ENCODE results near the gene CBR4.

DNA sequence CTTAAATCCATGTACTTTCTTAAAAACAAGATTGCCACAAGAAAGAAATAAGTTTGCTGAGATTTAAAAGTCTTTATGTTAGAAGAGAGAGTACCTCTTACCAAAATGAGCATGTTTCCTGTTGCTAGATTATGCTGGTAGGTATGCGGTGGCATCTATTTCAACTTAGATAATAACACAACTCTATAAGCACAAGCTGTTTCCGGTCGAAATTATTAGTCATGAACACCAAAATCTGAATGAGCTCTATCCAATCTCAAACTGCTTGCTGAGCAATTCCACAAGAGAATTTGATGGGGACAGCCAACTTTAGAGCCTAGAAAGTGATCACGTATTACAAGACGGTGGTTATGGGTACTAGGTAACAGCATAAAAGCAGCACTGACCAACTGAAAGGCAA, 49.3 kb downstream of the CBR4 start:
- TF ChIP-seq SIN3A (IDR thresholded peaks at IDR 0.05; ENCODE audit: borderline replicate concordance, insufficient read depth, low read length) (no peak), POLR2AphosphoS5 (IDR thresholded peaks at IDR 0.05; ENCODE audit: low read depth, low read length) (no peak), TAF1 (IDR thresholded peaks at IDR 0.05; ENCODE audit: borderline replicate concordance, insufficient read depth, low read length) (no peak)
- TF ChIP-seq, protein P1, sequence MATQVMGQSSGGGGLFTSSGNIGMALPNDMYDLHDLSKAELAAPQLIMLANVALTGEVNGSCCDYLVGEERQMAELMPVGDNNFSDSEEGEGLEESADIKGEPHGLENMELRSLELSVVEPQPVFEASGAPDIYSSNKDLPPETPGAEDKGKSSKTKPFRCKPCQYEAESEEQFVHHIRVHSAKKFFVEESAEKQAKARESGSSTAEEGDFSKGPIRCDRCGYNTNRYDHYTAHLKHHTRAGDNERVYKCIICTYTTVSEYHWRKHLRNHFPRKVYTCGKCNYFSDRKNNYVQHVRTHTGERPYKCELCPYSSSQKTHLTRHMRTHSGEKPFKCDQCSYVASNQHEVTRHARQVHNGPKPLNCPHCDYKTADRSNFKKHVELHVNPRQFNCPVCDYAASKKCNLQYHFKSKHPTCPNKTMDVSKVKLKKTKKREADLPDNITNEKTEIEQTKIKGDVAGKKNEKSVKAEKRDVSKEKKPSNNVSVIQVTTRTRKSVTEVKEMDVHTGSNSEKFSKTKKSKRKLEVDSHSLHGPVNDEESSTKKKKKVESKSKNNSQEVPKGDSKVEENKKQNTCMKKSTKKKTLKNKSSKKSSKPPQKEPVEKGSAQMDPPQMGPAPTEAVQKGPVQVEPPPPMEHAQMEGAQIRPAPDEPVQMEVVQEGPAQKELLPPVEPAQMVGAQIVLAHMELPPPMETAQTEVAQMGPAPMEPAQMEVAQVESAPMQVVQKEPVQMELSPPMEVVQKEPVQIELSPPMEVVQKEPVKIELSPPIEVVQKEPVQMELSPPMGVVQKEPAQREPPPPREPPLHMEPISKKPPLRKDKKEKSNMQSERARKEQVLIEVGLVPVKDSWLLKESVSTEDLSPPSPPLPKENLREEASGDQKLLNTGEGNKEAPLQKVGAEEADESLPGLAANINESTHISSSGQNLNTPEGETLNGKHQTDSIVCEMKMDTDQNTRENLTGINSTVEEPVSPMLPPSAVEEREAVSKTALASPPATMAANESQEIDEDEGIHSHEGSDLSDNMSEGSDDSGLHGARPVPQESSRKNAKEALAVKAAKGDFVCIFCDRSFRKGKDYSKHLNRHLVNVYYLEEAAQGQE (IDR thresholded peaks at IDR 0.05; ENCODE audit: insufficient read depth in 1 of 2, low read depth in 2 of 2, low read length in 2 of 2): no peak
